D721Med (cell line): ENCODE data around the gene SRPX2.

Experiments
- DNase-seq: peaks from one replicate; pipeline ENCODE4 v3.0.0; 2011; ENCODE audit warnings: low spot score; ENCODE audit not compliant: insufficient read length
- FAIRE-seq: peaks from 2 replicates; lab custom pipeline; 2011; peaks lifted over from hg19 to GRCh38; lab: Jason Lieb, UNC
- CTCF ChIP-seq: IDR thresholded peaks from 2 replicates; pipeline ENCODE4 v1.5.1; 2012; ENCODE audit warnings: mild to moderate bottlenecking, control low read depth; ENCODE audit not compliant: insufficient read depth; ENCODE audit errors: missing control alignments

Gene SRPX2

GRCh38 chrX:100643956-100644860 lies at the start of gene SRPX2:
SRPX2 (plus strand) TSS chrX:100644199; CDS start chrX:100646323, 2,124 bp downstream.
- FAIRE-seq (no peak), DNase-seq (no peak)
- no peak for TF ChIP-seq CTCF

- no peak for DNase-seq
- no peak for TF ChIP-seq CTCF
- FAIRE-seq = no peak
Measured at GRCh38 chrX:100596601-100597000, 47.4 kb upstream of the SRPX2 start.

GRCh38 chrX:100599456-100599855 lies 44.5 kb upstream of the SRPX2 start:
- FAIRE-seq (no peak), DNase-seq (no peak)
- no peak for TF ChIP-seq CTCF

- DNase-seq = no peak
- FAIRE-seq = no peak
- no peak for TF ChIP-seq CTCF
Measured at GRCh38 chrX:100600340-100600739, 43.7 kb upstream of the SRPX2 start.

- DNase-seq (no peak), FAIRE-seq (no peak)
- TF ChIP-seq CTCF = no peak
Measured at GRCh38 chrX:100600758-100601157, 43.2 kb upstream of the SRPX2 start.

- TF ChIP-seq CTCF = no peak
- no peak for FAIRE-seq
- DNase-seq = no peak
Measured at GRCh38 chrX:100606753-100607152, 37.2 kb upstream of the SRPX2 start.

GRCh38 chrX:100609591-100609990 lies 34.4 kb upstream of the SRPX2 start:
- no peak for FAIRE-seq
- no peak for DNase-seq
- TF ChIP-seq CTCF = no peak
